ENCODE measurements around the gene DIPK1C.

DNA sequence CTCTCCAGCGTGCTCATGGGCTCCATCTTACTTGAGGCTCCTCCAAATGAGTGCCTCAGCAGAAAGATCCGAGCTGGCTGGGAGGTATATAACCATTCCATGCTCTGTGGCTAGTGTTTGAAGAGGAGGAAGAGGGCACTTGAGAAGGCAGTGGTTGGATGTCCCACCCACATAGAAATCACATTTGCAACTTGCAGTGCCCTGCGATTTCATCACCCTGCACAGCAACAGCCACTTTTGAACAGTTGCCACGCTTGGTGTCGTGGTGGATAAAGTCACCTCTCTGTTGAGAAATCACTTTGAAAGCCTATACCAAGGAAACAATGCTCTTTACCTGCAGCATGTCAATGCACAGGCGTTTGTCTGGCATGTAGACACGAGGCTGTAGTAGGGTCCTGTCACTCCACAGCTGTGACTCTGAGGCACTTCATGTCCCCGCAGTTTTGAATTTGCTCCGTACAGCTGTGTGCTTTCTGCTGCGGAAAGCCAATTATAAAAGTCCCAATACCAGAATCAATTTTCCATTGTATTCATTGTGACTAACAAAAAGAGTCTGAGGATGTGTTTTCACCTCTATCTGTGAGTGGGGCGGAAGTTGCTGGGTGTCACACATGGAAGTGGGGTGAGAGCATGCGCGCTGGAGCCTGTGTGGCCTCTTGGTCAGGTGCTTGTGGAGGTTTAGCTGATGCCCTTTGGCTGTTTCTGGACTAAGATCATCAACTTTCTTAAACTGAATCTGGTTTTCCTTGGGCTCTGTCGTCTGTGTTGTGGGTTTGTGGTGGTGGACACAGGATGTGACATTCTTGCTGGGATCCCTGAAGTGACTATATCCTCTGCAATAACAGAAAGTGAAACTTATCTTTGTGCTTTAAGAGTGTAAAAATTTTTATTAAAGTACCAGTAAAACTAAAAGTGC, 41.9 kb upstream of the DIPK1C start:
- TF ChIP-seq MAZ (IDR thresholded peaks at IDR 0.05; ENCODE audit: borderline replicate concordance, low read depth, low read length) = no peak
- no peak for TF ChIP-seq CTCF (IDR thresholded peaks at IDR 0.05)
- TF ChIP-seq HDAC2 (IDR thresholded peaks at IDR 0.05) = no peak
- no peak for TF ChIP-seq ZFP36 (IDR thresholded peaks at IDR 0.05; ENCODE audit: borderline replicate concordance, partially characterized antibody)
- no peak for TF ChIP-seq MAX (IDR thresholded peaks at IDR 0.05)
- TF ChIP-seq SREBF2 (IDR thresholded peaks at IDR 0.05) = no peak
- no peak for TF ChIP-seq POLR2A (IDR thresholded peaks at IDR 0.05; ENCODE audit: low read length)
- no peak for TF ChIP-seq CEBPB (IDR thresholded peaks at IDR 0.05)
- no peak for TF ChIP-seq EP300 (IDR thresholded peaks at IDR 0.05)
- no peak for TF ChIP-seq CBX8 (IDR thresholded peaks at IDR 0.05)
- no peak for TF ChIP-seq RAD21 (conservative IDR thresholded peaks at IDR 0.05 in 1 of 2, IDR thresholded peaks at IDR 0.05 in 1 of 2)
- TF ChIP-seq RNF2 (IDR thresholded peaks at IDR 0.05; ENCODE audit: borderline replicate concordance, low read depth) = no peak
- no peak for TF ChIP-seq MYC (IDR thresholded peaks at IDR 0.05; ENCODE audit: borderline replicate concordance, low read length)
